H1 (cell line): ENCODE data around the gene TMEM260. TPM values are rescaled to one million over a fixed set of nuclear protein-coding genes. Genes with fewer than 3 reads are reported as not detected.

Experiments used
- CTCF ChIA-PET: fragments of 300-600 bp; sonication (Branson Sonifier 250); formaldehyde crosslinking; loops from one replicate; lab custom pipeline; 2021; ENCODE audit not compliant: partially characterized antibody; lab: Charles Lee
- POLR2A ChIA-PET: fragments of 300-600 bp; sonication (Branson Sonifier 250); formaldehyde crosslinking; loops from one replicate; lab custom pipeline; 2021; ENCODE audit warnings: inconsistent platforms; ENCODE audit not compliant: partially characterized antibody; lab: Charles Lee
- DNase-seq, 2 experiments: peaks; one replicate each; pipeline versions ENCODE4 v3.0.0 to v3.0.0-alpha.2; 2010 to 2022; ENCODE audit warnings: low spot score in 2 of 2, low read depth in 1 of 2, mixed read lengths in 1 of 2
- FAIRE-seq: peaks from 2 replicates; lab custom pipeline; 2011; peaks lifted over from hg19 to GRCh38; lab: Jason Lieb, UNC
- H2AFZ ChIP-seq: 2 replicates; pipeline ENCODE4 v1.8.1; 2012; ENCODE audit warnings: low read length, inconsistent platforms
- H2AK5ac ChIP-seq: 2 replicates; pipeline ENCODE4 v1.6.1; 2013; ENCODE audit warnings: low read depth, low read length
- H2BK120ac ChIP-seq: replicated peaks from 2 replicates; pipeline ENCODE3; 2013; ENCODE audit warnings: low read depth, low read length, inconsistent platforms
- H2BK12ac ChIP-seq: 2 replicates; pipeline ENCODE4 v1.6.1; 2013; ENCODE audit warnings: low read depth, low read length
- H2BK15ac ChIP-seq: 2 replicates; pipeline ENCODE4 v1.6.1; 2013; ENCODE audit warnings: low read length
- H2BK20ac ChIP-seq: 2 replicates; pipeline ENCODE4 v1.6.1; 2013; ENCODE audit warnings: low read length
- H2BK5ac ChIP-seq: 2 replicates; pipeline ENCODE4 v1.6.1; 2013; ENCODE audit warnings: low read depth, low read length
- H3K14ac ChIP-seq: 2 replicates; pipeline ENCODE4 v1.6.1; 2013; ENCODE audit warnings: inconsistent platforms; ENCODE audit not compliant: insufficient read length
- H3K18ac ChIP-seq: 2 replicates; pipeline ENCODE4 v1.6.1; 2013; ENCODE audit warnings: low read length; ENCODE audit errors: extremely low read depth
- H3K23ac ChIP-seq: 2 replicates; pipeline ENCODE4 v1.6.1; 2013; ENCODE audit warnings: inconsistent platforms; ENCODE audit not compliant: insufficient read length
- H3K23me2 ChIP-seq: 2 replicates; pipeline ENCODE4 v1.6.1; 2013; ENCODE audit warnings: low read depth, low read length
- H3K27ac ChIP-seq: 2 replicates; pipeline ENCODE4 v1.6.1; 2011; ENCODE audit warnings: low read depth, low read length, inconsistent platforms
- H3K27me3 ChIP-seq, 4 experiments: replicated peaks in 1 of 4; 1 replicate in 1 of 4; 2 replicates in 3 of 4; pipeline versions ENCODE4 v1.6.1 to v1.8.1; 2011 to 2013; ENCODE audit warnings: low read length in 3 of 4, mild to moderate bottlenecking in 3 of 4, inconsistent platforms in 2 of 4, mixed read lengths in 2 of 4, moderate library complexity in 1 of 4; ENCODE audit not compliant: control insufficient read depth in 3 of 4, insufficient read depth in 3 of 4; ENCODE audit errors: extremely low read depth in 1 of 4
- H3K36me3 ChIP-seq, 4 experiments: 2 replicates each; pipeline versions ENCODE4 v1.6.1 to v1.8.1; 2011 to 2013; ENCODE audit warnings: mild to moderate bottlenecking in 4 of 4, low read length in 3 of 4, moderate library complexity in 2 of 4, control low read depth in 1 of 4, inconsistent platforms in 1 of 4; ENCODE audit not compliant: insufficient read depth in 4 of 4, control insufficient read depth in 2 of 4
- H3K4ac ChIP-seq: replicated peaks from 2 replicates; pipeline ENCODE3; 2013; ENCODE audit warnings: low read length, low read depth, mixed read lengths, inconsistent platforms; ENCODE audit not compliant: insufficient read length
- H3K4me1 ChIP-seq, 4 experiments: replicated peaks in 1 of 4; 1 replicate in 1 of 4; 2 replicates in 3 of 4; pipeline versions ENCODE4 v1.6.1 to v1.8.1; 2011 to 2013; ENCODE audit warnings: low read length in 3 of 4, inconsistent platforms in 2 of 4, mixed read lengths in 1 of 4; ENCODE audit not compliant: insufficient read depth in 4 of 4, control insufficient read depth in 3 of 4
- H3K4me2 ChIP-seq, 2 experiments: 2 replicates each; pipeline versions ENCODE4 v1.6.1 to v1.8.1; 2011 to 2013; ENCODE audit warnings: low read depth in 2 of 2, low read length in 2 of 2, control low read depth in 1 of 2, inconsistent platforms in 1 of 2, mild to moderate bottlenecking in 1 of 2; ENCODE audit not compliant: insufficient read depth in 1 of 2
- H3K4me3 ChIP-seq, 4 experiments: fragments of 200-600, 300-600 bp in 1 of 4; sonication (generic), shearing (Covaris generic), sonication (Bioruptor Twin) in 1 of 4; 2 replicates each; pipeline versions ENCODE4 v1.5.1 to v1.8.1; 2011 to 2016; ENCODE audit warnings: low read length in 4 of 4, low read depth in 3 of 4, control low read depth in 2 of 4, inconsistent platforms in 2 of 4, mild to moderate bottlenecking in 2 of 4, mixed read lengths in 1 of 4, moderate library complexity in 1 of 4; ENCODE audit not compliant: insufficient read depth in 2 of 4; ENCODE audit errors: extremely low read depth in 1 of 4
- H3K56ac ChIP-seq: replicated peaks from 2 replicates; pipeline ENCODE3; 2013; ENCODE audit warnings: low read depth, mild to moderate bottlenecking, mixed read lengths, low read length, inconsistent platforms; ENCODE audit not compliant: insufficient read length
- H3K79me1 ChIP-seq: 2 replicates; pipeline ENCODE4 v1.6.1; 2013; ENCODE audit warnings: low read depth, low read length, control low read depth
- H3K79me2 ChIP-seq, 2 experiments: 2 replicates each; pipeline versions ENCODE4 v1.6.1 to v1.8.1; 2012 to 2013; ENCODE audit warnings: low read length in 2 of 2, mild to moderate bottlenecking in 2 of 2, inconsistent platforms in 1 of 2; ENCODE audit not compliant: insufficient read depth in 2 of 2, control insufficient read depth in 1 of 2
- H3K9ac ChIP-seq, 4 experiments: replicated peaks in 1 of 4; 1 replicate in 1 of 4; 2 replicates in 3 of 4; pipeline versions ENCODE4 v1.6.1 to v1.8.1; 2011 to 2013; ENCODE audit warnings: low read depth in 3 of 4, low read length in 3 of 4, control low read depth in 2 of 4, mild to moderate bottlenecking in 2 of 4, moderate library complexity in 2 of 4, inconsistent platforms in 1 of 4; ENCODE audit errors: extremely low read depth in 1 of 4
- H3K9me3 ChIP-seq, 2 experiments: 2 replicates each; pipeline versions ENCODE4 v1.6.1 to v1.8.1; 2012 to 2013; ENCODE audit warnings: mild to moderate bottlenecking in 2 of 2, moderate library complexity in 2 of 2, control low read depth in 1 of 2, inconsistent platforms in 1 of 2, low read depth in 1 of 2, low read length in 1 of 2, mixed read lengths in 1 of 2; ENCODE audit not compliant: insufficient read depth in 2 of 2
- H4K20me1 ChIP-seq, 2 experiments: replicated peaks in 1 of 2; 2 replicates each; pipeline versions ENCODE3 to v1.8.1; 2011 to 2013; ENCODE audit warnings: inconsistent platforms in 2 of 2, low read length in 2 of 2, mild to moderate bottlenecking in 1 of 2; ENCODE audit not compliant: insufficient read depth in 2 of 2, control insufficient read depth in 1 of 2
- H4K5ac ChIP-seq: 2 replicates; pipeline ENCODE4 v1.6.1; 2013; ENCODE audit warnings: low read length, low read depth, mixed read lengths, inconsistent platforms; ENCODE audit not compliant: insufficient read length
- H4K8ac ChIP-seq: 2 replicates; pipeline ENCODE4 v1.8.0; 2013; ENCODE audit warnings: mild to moderate bottlenecking, moderate library complexity, low read length, inconsistent platforms; ENCODE audit not compliant: insufficient read depth; ENCODE audit errors: extremely low read depth
- H4K91ac ChIP-seq: replicated peaks from 2 replicates; pipeline ENCODE3; 2013; ENCODE audit warnings: low read length, mixed read lengths, inconsistent platforms; ENCODE audit not compliant: insufficient read length
- CHD2 ChIP-seq: IDR thresholded peaks from 2 replicates; pipeline ENCODE4 v1.6.1; 2012; ENCODE audit warnings: low read length, improper control_type of control experiment
- FOSL1 ChIP-seq: IDR thresholded peaks from 2 replicates; pipeline ENCODE4 v1.6.1; 2011; ENCODE audit warnings: mild to moderate bottlenecking, low read depth, low read length, moderate library complexity; ENCODE audit not compliant: insufficient read depth
- GABPA ChIP-seq: IDR thresholded peaks from 2 replicates; pipeline ENCODE4 v1.6.1; 2011; ENCODE audit warnings: mild to moderate bottlenecking, low read length, moderate library complexity, borderline replicate concordance; ENCODE audit not compliant: insufficient read depth
- GTF2F1 ChIP-seq: IDR thresholded peaks from 2 replicates; pipeline ENCODE4 v1.6.1; 2012; ENCODE audit warnings: low read depth, low read length, improper control_type of control experiment, borderline replicate concordance
- JUND ChIP-seq: IDR thresholded peaks from 2 replicates; pipeline ENCODE4 v1.6.1; 2011; ENCODE audit warnings: mild to moderate bottlenecking, improper control_type of control experiment, low read length
- MAFK ChIP-seq: IDR thresholded peaks from 2 replicates; pipeline ENCODE4 v1.6.1; 2012; ENCODE audit warnings: low read depth, mild to moderate bottlenecking, improper control_type of control experiment, low read length
- NANOG ChIP-seq: IDR thresholded peaks from 2 replicates; pipeline ENCODE4 v1.6.1; 2011; ENCODE audit warnings: low read length, low read depth, mild to moderate bottlenecking, inconsistent platforms; ENCODE audit not compliant: insufficient read depth, poor library complexity, severe bottlenecking
- RNF2 ChIP-seq: fragments of 200-900, 300-1000 bp; sonication (generic); IDR thresholded peaks from 2 replicates; pipeline ENCODE4 v1.7.1; 2016; ENCODE audit warnings: borderline replicate concordance, low read depth, mild to moderate bottlenecking, antibody characterized with exemption, low read length; ENCODE audit not compliant: poor library complexity, severe bottlenecking; ENCODE audit errors: missing control alignments
- SIN3A ChIP-seq, 2 experiments: IDR thresholded peaks in 1 of 2; conservative IDR thresholded peaks in 1 of 2; 2 replicates each; pipeline ENCODE4 v1.6.1; 2011 to 2012; ENCODE audit warnings: low read length in 2 of 2, improper control_type of control experiment in 1 of 2, low read depth in 1 of 2, mild to moderate bottlenecking in 1 of 2
- SRF ChIP-seq: IDR thresholded peaks from 2 replicates; pipeline ENCODE4 v1.6.1; 2011; ENCODE audit warnings: mild to moderate bottlenecking, low read depth, low read length, moderate library complexity
- TAF1 ChIP-seq: IDR thresholded peaks from 2 replicates; pipeline ENCODE4 v1.6.1; 2011; ENCODE audit warnings: mild to moderate bottlenecking, low read depth, low read length
- WGBS, 2 experiments: shearing (Covaris generic) in 1 of 2; methylation state at CpG; one replicate each; pipeline versions ENCODE4 v1.1.6 to v1.1.7; 2013 to 2015; ENCODE audit warnings: low lambda C conversion rate in 2 of 2, mixed read lengths in 2 of 2, inconsistent platforms in 1 of 2, low coverage in 1 of 2, missing lambda C conversion rate in 1 of 2; ENCODE audit not compliant: insufficient replicate concordance in 2 of 2, insufficient coverage in 1 of 2, insufficient read length in 1 of 2; ENCODE audit errors: extremely low coverage in 1 of 2, missing lambda C conversion rate in 1 of 2; 5-methylcytosine and 5-hydroxymethylcytosine counted together
- polyA plus RNA-seq, 7 experiments: library from polyadenylated mRNA; depleted of rRNA in 3 of 7; stranded (reverse) in 5 of 7; unstranded in 2 of 7; fragments of >200 nt in 5 of 7; fragments of 200-250 nt in 2 of 7; gene quantifications; 1 replicate in 5 of 7; 2 replicates in 1 of 7; 4 replicates in 1 of 7; pipeline versions ENCODE4 v1.2.1 to v1.2.3, GENCODE V29; 2011 to 2013; ENCODE audit warnings: missing spikeins in 2 of 7, mixed read lengths in 2 of 7
- total RNA-seq: library from RNA; stranded (reverse); fragmentation: NEBNext Ultra II Directional; extraction: Animal tissue kit (Norgen Biotek cat#: 25700); gene quantifications from 2 replicates; pipeline ENCODE4 v1.2.1, GENCODE V29; 2021
- TF ChIP-seq, protein P1 (sequence below): IDR thresholded peaks from 2 replicates; pipeline ENCODE4 v1.6.1; 2012; ENCODE audit warnings: inconsistent platforms
- TF ChIP-seq, protein P2 (sequence below): IDR thresholded peaks from 2 replicates; pipeline ENCODE4 v1.6.1; 2011; ENCODE audit warnings: low read depth, mild to moderate bottlenecking, low read length; ENCODE audit not compliant: insufficient read depth

TMEM260 gene
- total and polyA plus RNA-seq, 2 of the 8 experiments (the other 6 are each of a cell fraction or from before 2014, with no cell fraction given): 14.4 to 15.2 TPM

DNA sequence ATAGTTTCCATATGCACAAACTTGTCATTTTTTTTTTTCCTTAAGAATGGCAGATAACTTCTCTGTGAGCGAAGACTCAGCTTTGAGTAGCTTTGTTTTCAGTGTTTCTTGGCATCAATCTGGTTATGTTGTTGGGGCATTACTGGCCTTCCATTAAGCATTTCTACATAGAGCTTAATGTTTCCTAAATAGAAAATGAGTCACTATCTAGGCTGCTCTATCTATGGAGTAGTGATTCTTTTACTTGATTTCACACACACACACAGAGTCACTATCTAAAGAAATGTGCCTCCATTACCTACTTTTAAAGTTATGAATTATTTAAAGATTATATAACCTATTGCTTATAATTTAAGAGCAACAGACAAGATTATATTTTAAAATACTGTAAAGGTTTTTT lies 53.9 kb downstream of the TMEM260 start:
- ChIA-PET CTCF (interaction anchor here (0.6 to 1.7 kb wide), 4 partner anchors 13 to 396 kb away, joined by 3 to 5 read pairs (median 3); no protein-coding TSS in a partner anchor), POLR2A (interaction anchor here (1.0 kb wide), 1 partner anchor 757 kb away, joined by 3 read pairs; the partner anchor contains the start of gene NAA30)
- 88% methylated on average over 1 of the region's 1 CpG; no CpG with 5 or more reads in 1 of the 2 experiments for WGBS, 2 experiments
- no peak for TF ChIP-seq GTF2F1
- no peak for TF ChIP-seq GABPA
- TF ChIP-seq TAF1: no peak
- no peak for TF ChIP-seq SIN3A (conservative IDR thresholded peaks at IDR 0.05 in 1 of 2, IDR thresholded peaks at IDR 0.05 in 1 of 2; ENCODE audit: low read depth in 1 of 2, low read length in 2 of 2)
- no peak for TF ChIP-seq RNF2
- TF ChIP-seq, protein P1, sequence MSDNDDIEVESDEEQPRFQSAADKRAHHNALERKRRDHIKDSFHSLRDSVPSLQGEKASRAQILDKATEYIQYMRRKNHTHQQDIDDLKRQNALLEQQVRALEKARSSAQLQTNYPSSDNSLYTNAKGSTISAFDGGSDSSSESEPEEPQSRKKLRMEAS: no peak
- TF ChIP-seq, protein P2, sequence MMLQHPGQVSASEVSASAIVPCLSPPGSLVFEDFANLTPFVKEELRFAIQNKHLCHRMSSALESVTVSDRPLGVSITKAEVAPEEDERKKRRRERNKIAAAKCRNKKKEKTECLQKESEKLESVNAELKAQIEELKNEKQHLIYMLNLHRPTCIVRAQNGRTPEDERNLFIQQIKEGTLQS: no peak
- TF ChIP-seq MAFK: no peak
- TF ChIP-seq NANOG: no peak
- no peak for TF ChIP-seq CHD2
- TF ChIP-seq JUND: no peak
- no peak for TF ChIP-seq FOSL1
- no peak for TF ChIP-seq SRF

More for the DNA sequence above, 53.9 kb downstream of the TMEM260 start:
- Histone ChIP-seq H2BK15ac (no peak overlapping the region), H3K56ac (no peak overlapping the region), H4K91ac (no peak overlapping the region), H3K4me3 (no peak overlapping the region), H2BK5ac (no peak overlapping the region), H4K8ac (no peak overlapping the region), H3K4ac (no peak overlapping the region), H2BK20ac (no peak overlapping the region), H3K79me2 (no peaks in the 10 kb centered on the region), H2BK12ac (no peak overlapping the region), H4K5ac (no peak overlapping the region), H3K23me2 (no peaks in the 10 kb centered on the region), H3K4me2 (no peak overlapping the region), H3K4me1 (no peaks in the 10 kb centered on the region), H2AK5ac (no peak overlapping the region), H4K20me1 (no peaks in the 10 kb centered on the region), H2BK120ac (no peak overlapping the region), H3K18ac (no peak overlapping the region), H3K36me3 (peaks cover 6 to 47% (median 35%) of the 10 kb centered on the region in 4 experiments), H3K9me3 (peaks cover 0 to under 1% of the 10 kb centered on the region in 2 experiments; a peak in 1 of 4 replicates), H3K27ac (no peak overlapping the region), H2AFZ (no peak overlapping the region), H3K14ac (no peak overlapping the region), H3K9ac (no peak overlapping the region), H3K79me1 (no peaks in the 10 kb centered on the region), H3K27me3 (no peaks in the 10 kb centered on the region), H3K23ac (no peak overlapping the region)
- DNase-seq: no peak
- no peak for FAIRE-seq
